Stimulated activated CD4-positive, alpha-beta T cell treated with anti-CD3 and anti-CD28 coated beads, Interleukin-12 subunit alpha, Interleukin-12 subunit beta, amount 100 ng/mL, for 24 hours (primary cell): ENCODE results near the gene EMX1.

Experiments used
- DNase-seq, 2 experiments: peaks; one replicate each; pipeline ENCODE4 v3.0.0-alpha.2; 2020; ENCODE audit warnings: low read depth in 2 of 2

The EMX1 gene

DNA sequence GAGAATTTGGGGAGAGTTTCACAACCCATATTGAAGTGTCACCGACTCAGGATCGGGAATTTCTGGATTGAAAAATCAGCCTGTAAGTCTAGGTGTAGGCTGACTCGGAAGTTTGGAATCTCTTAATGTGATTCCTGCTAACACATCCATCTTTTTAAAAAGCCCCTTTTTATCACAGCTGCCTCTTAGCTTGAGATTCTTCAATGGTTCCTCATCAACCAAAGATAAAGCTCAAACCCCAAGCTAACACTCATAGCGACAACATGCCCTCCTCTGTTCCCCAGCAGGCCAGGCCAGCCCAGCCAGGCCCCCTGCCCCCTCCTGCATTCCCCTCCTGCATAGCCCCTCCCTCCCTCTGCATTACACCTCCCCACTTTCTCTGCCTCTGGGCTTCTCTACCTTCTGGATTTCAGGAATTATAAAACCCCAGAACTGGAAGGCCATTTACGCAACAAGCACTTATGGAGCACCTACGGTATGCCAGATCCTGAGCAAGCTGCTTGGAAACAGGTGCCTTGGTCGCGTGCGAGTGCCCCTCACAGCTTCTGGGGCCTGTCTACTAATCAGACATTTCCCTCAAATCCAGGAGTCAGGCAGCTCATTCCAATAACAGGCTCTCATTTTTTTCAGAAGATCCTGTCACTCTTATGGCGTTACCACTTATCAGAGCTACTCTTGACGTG, 63.4 kb downstream of the EMX1 start:
- no peak for DNase-seq

DNA sequence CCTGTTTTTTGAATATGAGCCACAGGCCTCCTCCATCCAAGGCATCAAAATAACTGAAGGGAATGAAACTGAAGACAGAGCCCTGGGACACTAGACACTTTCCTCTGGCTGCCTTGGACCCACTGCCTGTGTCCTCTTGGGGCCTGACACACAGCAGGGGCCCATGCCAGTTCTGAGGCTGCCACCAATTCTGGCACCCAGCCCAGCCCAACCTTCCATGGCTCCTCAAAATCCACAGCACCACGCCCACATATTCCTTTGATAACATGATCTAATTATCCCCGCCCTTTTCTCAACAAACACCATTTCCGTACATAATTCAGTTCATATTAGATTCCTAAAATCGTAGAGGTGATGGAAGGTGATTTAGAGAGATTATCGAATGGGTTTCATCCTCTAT, 64.2 kb downstream of the EMX1 start:
- DNase-seq = no peak

DNA sequence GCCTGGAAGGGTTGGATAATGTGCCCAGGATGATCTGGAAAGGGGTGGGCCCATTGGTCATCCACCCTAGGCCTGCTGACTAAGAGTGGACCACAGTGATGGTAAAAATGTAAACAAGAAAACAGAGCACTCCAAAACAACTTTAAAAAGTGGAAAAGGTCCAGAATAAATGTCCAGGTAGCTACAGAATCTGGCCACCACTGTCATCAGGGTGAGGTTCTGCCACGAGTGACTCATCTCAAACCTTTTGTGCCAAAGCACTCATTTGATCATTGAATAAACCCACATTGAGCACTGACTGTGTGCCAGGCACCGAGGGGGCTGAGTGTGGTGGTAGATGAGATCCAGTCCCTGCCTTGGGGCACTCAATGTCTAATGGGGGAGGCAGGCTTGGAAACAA, 64.9 kb downstream of the EMX1 start:
- no peak for DNase-seq

DNA sequence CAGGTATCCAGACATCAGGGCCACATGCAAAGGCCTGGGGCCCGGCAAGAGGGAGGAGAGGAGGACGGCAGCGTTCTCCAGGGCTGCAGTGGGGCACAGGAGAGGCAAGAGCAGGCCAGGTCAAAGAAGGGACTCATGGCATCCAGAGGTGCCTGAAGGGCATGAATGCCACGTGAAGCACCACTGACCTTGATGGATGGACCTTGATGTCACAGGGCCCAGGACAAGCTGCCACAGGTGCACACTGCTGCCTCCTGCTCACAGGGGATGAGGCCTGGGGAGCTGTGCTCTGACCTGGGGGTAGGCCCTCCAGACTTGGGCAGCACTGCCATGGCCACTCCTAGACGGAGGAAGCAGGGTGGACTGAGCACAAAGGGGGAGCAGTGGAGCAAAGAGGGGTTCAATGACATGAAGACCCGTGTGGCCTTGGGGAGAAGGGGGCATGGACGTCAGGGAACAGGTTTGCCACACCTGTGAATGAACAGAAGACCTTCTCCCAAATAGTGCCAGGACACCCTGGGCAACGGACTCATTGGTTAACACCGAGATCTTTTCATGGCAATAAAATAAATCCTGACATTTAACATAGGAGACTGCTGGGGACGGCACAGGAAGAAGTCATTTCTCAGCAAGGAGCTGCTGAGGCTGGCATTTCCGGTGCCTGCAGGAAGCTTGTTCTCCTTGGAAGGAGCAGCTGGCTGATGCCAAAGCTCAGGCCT, 65.6 kb downstream of the EMX1 start:
- DNase-seq = no peak

DNA sequence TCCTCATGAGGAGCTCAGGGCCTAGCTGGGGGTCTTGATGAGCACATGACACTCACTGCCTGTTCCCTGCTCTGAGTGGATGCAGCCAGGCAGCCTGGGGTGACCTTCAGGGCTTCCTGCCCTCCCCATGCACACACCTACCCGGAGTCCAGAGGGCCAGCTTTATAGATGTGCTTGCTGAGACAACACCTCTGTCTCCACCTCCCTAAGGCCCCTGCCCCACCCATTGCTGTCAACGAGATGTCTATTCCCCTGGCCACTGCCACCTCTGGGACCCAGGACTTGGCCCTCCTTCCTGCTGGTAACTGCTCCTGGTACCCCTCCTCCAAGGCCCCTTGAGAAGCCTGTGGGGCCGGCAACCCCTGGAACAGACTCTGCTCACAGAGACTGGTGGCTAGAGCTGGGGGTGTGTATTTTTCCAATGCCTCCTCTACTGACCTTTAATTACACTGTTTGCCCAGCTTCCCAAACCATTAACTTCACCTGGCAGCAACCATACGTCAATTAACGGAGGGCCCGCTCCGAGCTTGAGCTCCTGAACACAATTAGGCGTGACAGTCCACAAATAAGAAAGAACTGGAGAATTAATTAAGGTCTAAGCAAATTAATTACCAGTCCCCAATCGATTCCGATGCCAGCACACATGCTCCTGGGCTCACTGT, 66.3 kb downstream of the EMX1 start:
- no peak for DNase-seq

DNA sequence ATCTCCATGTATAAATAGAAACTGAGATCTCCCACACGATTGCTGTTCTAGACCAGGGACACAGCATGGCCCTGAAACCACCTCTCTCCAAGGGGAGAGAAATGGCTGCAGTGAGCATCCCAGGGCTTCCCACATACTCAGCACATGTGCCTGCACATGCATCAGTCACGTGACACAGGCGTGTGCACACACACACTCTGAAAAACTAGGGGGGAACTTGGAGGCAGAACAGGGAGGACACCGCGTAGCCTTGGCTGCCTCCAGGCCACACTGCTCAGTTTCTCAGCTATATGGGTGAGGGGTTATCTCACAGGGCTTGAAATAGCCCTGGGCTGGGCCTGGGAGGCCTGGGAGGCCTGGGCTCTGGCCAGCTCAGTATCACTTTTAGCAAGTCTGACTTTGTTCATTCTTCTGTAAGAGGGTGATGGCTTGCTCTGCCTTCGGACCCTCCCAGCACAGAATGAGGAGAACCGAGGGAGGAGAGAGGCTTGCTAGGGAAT, 66.9 kb downstream of the EMX1 start:
- no peak for DNase-seq
